H7 (cell line): ENCODE data around the gene C11orf24. TPM values are rescaled to one million over a fixed set of nuclear protein-coding genes. Genes with fewer than 3 reads are reported as not detected.

Experiments used
- DNase-seq: peaks from one replicate; pipeline ENCODE4 v3.0.0; 2012
- H3K27me3 ChIP-seq: 2 replicates; pipeline ENCODE4 v1.6.0; 2011; ENCODE audit warnings: mild to moderate bottlenecking, low read length; ENCODE audit not compliant: control insufficient read depth, insufficient read depth
- H3K36me3 ChIP-seq: replicated peaks from 2 replicates; pipeline ENCODE4 v1.5.1; 2011; ENCODE audit warnings: low read length; ENCODE audit not compliant: control insufficient read depth, insufficient read depth
- H3K4me3 ChIP-seq: 2 replicates; pipeline ENCODE4 v1.5.1; 2011; ENCODE audit warnings: low read depth, mild to moderate bottlenecking, control low read depth, low read length, moderate library complexity; ENCODE audit not compliant: insufficient read depth
- total RNA-seq: library from RNA; depleted of rRNA; stranded (reverse); fragments of >200 nt; shearing (Covaris generic); gene quantifications from 2 replicates; pipeline ENCODE4 v1.2.3, GENCODE V29; 2014; rRNA removed

Gene C11orf24
- 38.4 and 47.0 TPM in 2 replicates for total RNA-seq

GRCh38 chr11:68271781-68272608 lies at the start of gene C11orf24:
TSS of gene C11orf24 (minus strand) at chr11:68271973. CDS start at chr11:68263767, 8,206 bp downstream.
- Histone ChIP-seq H3K36me3 (peaks cover 7% of the 10 kb centered on the region), H3K27me3 (no peaks in the 10 kb centered on the region)
- DNase-seq = peak; percentile 100

DNA sequence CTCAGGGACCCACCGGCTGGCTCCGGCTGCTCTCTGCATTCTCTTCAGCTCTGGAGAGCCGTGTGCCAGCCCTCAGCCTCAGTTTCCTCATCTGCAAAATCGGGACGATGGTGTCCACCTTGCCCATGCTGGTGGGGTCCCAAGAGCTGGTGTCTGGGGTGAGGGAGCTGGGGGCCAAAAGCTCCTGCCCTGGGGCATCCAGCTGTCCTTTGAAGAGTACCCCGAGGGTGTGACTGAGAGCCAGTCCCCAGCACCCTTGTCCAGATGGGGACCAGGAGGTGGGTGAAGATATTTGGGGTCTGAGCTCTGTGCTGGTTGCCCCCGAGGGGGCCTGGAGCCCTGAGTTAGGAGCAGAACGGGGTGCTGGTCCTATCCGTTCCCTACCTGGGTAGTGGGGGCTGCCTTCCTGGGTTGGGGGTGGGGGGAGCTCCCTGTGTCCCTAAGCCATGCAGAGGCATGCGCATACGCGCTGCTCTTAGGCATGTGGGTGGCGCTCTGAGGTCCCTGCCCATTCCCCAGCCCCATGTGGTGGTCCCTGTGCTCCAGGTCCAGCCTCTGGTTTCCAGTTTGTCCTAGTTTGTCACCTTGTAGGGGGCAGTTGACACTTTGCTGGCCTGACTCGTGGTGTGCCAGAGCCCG lies 45.5 kb upstream of the C11orf24 start:
- Histone ChIP-seq H3K4me3 (no peak overlapping the region), H3K27me3 (no peaks in the 10 kb centered on the region), H3K36me3 (no peaks in the 10 kb centered on the region)
- peak; percentile 74 for DNase-seq

More at GRCh38 chr11:68271781-68272608, at the start of gene C11orf24:
- H3K4me3 ChIP-seq = peak within 1 kb of the TSS; percentile 78

DNA sequence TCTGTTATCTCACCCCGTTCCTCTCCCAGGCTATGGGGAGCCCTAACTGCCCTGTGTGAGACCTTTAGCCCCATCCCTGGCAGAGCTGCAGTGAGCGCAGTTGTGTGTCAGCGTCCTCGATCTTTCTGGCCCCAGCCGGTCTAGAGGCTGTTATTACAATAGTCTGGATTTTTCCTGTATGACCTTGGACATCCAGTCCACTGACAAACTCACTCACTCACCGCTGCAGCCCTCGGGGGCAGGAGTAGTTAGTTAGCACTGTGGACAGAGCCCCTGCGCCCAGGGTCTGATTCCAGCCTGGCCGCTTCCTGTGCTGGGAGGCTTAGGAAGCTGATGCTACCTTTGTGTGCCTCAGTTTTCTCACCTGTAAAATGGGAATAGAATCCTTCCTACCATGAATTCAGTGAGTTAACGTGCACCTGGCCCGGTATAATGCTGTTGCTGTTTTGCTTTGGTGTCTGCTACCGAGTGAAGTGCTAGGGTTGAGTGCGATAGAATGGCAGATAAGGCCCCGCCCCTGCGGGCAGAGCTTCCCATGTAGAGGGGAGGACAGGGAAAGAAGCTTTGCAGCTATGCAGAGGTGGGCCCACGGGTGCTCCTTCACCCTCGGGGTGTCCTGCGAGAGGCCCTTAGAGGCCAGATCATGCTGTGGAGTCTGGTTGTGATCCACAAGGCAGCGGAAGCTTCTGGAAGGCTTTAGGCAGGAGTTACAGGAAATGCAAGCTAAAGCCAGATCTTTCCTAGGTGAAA lies 43.6 kb upstream of the C11orf24 start:
- H3K4me3 ChIP-seq = no peak overlapping the region

GRCh38 chr11:68314203-68315170 lies 42.7 kb upstream of the C11orf24 start:
- H3K36me3 ChIP-seq = no peaks in the 10 kb centered on the region
- H3K4me3 ChIP-seq = peak overlapping the region; percentile 73
- DNase-seq = peak; percentile 70
- H3K27me3 ChIP-seq = 0 out of 2 replicates have a peak, but pooled peaks cover 2% of the 10 kb centered on the region

More for the DNA sequence above, 43.6 kb upstream of the C11orf24 start:
- DNase-seq = peak; percentile 62
- no peaks in the 10 kb centered on the region for H3K36me3 ChIP-seq
- 0 out of 2 replicates have a peak, but pooled peaks cover 2% of the 10 kb centered on the region for H3K27me3 ChIP-seq

GRCh38 chr11:68313574-68314202 lies 41.9 kb upstream of the C11orf24 start:
- H3K27me3 ChIP-seq = 0 out of 2 replicates have a peak, but pooled peaks cover 2% of the 10 kb centered on the region
- H3K36me3 ChIP-seq = no peaks in the 10 kb centered on the region
- peak; percentile 79 for DNase-seq
- H3K4me3 ChIP-seq = peak overlapping the region; percentile 73

DNA sequence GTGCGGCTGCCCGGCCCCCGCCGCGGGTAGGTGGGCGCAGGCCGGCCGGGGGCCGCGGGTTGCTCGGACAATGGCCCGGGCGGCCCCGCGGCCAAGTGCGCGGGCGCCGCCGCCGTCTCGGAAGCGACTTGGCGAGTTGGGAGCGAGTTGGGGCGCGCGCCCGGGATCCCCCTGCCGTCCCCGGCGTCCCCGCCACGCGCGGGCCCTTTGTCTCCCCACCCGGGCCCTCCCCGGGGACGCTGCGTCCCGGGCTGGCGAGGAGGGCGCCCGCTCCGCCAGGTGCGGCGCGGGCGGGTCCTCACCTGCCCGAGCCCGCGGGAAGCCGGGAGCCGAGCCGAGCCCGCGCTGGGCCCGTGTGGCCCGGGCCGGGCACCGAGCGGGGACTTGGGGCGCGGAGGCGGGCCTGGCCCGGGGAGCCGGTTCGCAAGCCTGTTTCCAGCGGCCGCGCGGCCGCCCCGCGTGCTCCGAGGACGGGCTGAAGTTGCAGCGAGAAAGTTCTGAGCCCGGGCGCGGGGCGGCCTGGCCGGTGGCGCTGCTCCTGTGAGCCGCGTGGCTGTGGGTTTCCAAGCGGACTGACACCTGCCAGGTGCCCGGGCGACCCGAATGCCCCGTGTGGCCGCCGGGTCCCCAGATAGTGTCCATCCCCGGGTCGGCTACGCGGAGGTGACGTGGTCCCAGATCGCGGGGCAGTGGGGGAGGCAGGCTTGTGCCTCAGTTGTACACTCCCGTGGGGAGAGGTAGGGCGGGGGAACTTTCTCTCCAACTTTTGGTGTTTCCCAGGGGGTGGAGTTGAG lies 41.2 kb upstream of the C11orf24 start:
- DNase-seq = peak; percentile 89
- Histone ChIP-seq H3K4me3 (peak overlapping the region; percentile 73), H3K36me3 (no peaks in the 10 kb centered on the region), H3K27me3 (0 out of 2 replicates have a peak, but pooled peaks cover 2% of the 10 kb centered on the region)

DNA sequence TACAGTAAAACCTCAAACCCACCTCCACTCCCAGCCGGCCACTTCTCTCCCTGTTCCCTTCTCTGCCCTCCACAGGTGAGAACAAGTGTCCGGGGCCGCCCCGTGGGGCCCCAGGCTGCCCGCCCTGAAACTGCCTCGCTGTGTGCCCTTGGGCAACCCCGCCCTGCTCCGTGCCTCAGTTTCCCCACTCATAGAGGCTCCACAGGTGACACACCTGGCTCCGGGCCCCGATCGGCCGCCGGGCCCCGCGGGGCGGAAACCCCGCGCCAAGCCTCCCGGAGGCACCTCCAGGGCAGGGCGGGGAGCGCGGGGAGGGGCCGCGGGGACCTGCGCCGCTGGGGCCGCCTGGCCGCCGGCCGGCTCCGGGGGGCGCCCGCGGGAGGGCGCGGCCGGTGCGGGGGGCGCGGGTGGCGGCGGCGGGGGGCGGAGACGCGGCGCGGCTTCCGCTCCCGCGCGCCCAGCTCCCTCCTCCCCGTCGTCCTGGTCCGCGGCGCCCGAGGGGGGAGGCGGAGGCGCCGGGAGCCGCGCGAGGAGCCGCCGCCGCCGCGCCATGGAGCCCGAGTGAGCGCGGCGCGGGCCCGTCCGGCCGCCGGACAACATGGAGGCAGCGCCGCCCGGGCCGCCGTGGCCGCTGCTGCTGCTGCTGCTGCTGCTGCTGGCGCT lies 40.5 kb upstream of the C11orf24 start, which contains the start of gene LRP5:
Gene LRP5 (plus strand): TSS at position 475 of the 663 bp plus-strand sequence. CDS start 124 bp downstream, at position 599.
- peak; percentile 88 for DNase-seq
- H3K36me3 ChIP-seq = no peaks in the 10 kb centered on the region
- H3K4me3 ChIP-seq = peak within 1 kb of the TSS; percentile 73
- 0 out of 2 replicates have a peak, but pooled peaks cover 2% of the 10 kb centered on the region for H3K27me3 ChIP-seq

DNA sequence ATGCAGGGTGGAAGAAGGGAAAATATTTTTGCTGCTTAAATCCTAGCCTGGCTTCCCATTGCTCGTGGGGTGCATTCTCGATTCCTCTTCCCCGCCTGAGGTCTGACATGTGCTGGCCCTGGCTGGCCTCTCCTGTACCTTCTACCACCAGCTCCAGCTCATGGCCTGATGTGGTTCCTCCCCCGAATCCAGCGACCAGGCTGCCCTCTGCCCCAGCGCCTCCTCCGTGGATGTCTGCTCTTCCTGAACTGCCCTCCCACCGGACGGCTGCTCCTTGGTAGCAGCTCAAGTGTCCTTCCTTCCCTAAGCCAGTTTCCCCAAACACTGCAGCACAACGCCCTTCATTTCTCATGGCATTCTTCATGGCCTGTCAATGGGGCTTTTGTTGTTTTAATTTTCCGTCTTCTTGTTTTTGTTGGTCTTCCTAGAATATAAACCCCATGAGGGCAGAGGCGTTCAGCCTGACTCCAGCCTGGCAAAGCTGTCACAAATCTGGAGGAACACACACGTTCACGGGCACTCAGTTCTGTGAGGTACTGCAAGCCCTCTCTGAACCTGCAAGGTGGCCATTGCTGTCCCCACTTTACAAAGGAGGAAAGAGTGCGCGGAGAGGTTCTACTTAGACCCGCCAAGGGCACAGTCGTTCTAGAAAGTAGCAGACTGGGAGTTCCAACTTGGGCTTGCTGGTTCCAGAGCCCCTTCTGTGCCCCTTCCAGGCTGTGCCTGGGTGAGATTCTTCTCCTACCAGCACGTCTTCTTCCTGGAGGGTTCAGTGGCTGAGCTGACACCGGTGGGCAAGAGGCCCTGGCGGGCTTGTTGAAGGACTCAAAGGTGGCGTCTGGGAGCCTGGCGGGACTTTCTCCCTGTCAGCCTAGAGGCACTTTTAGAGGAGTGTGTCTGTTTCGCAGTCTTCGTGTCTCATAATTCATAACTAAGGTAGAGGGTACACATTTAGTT lies 39.7 kb upstream of the C11orf24 start:
- Histone ChIP-seq H3K36me3 (no peaks in the 10 kb centered on the region), H3K4me3 (peak overlapping the region; percentile 34), H3K27me3 (0 out of 2 replicates have a peak, but pooled peaks cover 2% of the 10 kb centered on the region)
- peak; percentile 63 for DNase-seq

DNA sequence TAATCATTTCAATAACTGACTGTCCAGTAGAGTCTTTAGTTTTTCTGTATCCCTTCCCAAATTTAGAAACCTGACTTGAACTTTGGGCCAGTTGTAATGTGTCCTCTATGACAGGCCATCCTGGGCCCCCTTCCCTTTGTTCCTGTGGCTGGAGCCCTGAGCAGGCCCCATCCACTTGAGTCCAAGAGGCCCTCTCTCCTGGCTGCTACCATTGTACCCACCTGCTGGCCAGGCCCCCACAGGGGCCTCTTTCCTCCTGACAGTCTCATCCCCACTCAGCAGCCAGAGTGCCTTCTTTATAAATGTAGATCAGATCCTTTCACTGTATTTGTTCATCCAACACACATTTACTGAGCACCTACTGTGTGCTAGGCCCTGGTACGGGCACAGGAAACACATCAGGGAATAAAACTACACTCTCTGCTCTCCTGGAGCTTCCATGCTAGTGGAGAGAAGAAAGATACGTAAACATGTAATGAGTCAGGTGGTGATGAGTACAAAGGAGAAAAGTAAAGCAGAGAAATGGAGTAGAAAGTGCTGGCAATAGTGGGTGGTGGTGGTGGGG lies 37.9 kb upstream of the C11orf24 start:
- Histone ChIP-seq H3K27me3 (0 out of 2 replicates have a peak, but pooled peaks cover 2% of the 10 kb centered on the region), H3K4me3 (no peak overlapping the region), H3K36me3 (no peaks in the 10 kb centered on the region)
- peak; percentile 50 for DNase-seq

- peak; percentile 45 for DNase-seq
- Histone ChIP-seq H3K4me3 (no peak overlapping the region), H3K27me3 (0 out of 2 replicates have a peak, but pooled peaks cover 2% of the 10 kb centered on the region), H3K36me3 (no peaks in the 10 kb centered on the region)
Measured at GRCh38 chr11:68308068-68308467, 36.3 kb upstream of the C11orf24 start.

DNA sequence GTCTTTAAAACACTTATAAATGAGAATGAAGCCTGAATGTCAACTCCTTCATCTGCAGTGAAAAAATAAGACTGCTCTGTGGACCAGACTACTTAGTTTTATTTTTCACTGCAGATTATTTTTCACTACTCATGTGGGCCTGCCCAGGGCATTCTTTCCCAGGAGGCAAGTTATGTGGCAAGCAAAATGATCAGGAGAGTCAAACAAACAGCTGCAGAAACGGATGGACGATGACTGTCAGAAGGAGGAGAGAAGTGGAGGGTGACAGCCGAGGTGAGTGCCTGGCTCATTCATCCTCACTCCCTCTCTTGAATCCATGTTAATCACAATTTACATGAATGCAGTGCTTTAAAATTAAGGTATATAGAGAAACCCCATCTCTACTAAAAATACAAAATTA lies 34.9 kb upstream of the C11orf24 start:
- no peak for DNase-seq
- no peak overlapping the region for H3K4me3 ChIP-seq
- no peaks in the 10 kb centered on the region for H3K27me3 ChIP-seq
- H3K36me3 ChIP-seq = no peaks in the 10 kb centered on the region
